HG02588 (cell line): Measurements from ENCODE around the gene BANP.
"Not testable (repeated sequence)": the region's sequence is repeated elsewhere in the genome, so short reads cannot be mapped to it uniquely, and the experiment has no call there.

Experiments
- ATAC-seq: cut with Tn5 transposase; IDR thresholded peaks from one replicate; pipeline ENCODE4 v1.9.1; 2021; ENCODE audit warnings: mild to moderate bottlenecking, moderate library complexity; ENCODE audit not compliant: unreplicated experiment

The BANP gene

GRCh38 chr16:88118376-88118775 is 167.1 kb downstream of the BANP start:
- ATAC-seq = no peak

GRCh38 chr16:88118852-88119741 is 167.9 kb downstream of the BANP start:
- not testable (repeated sequence) for ATAC-seq

DNA sequence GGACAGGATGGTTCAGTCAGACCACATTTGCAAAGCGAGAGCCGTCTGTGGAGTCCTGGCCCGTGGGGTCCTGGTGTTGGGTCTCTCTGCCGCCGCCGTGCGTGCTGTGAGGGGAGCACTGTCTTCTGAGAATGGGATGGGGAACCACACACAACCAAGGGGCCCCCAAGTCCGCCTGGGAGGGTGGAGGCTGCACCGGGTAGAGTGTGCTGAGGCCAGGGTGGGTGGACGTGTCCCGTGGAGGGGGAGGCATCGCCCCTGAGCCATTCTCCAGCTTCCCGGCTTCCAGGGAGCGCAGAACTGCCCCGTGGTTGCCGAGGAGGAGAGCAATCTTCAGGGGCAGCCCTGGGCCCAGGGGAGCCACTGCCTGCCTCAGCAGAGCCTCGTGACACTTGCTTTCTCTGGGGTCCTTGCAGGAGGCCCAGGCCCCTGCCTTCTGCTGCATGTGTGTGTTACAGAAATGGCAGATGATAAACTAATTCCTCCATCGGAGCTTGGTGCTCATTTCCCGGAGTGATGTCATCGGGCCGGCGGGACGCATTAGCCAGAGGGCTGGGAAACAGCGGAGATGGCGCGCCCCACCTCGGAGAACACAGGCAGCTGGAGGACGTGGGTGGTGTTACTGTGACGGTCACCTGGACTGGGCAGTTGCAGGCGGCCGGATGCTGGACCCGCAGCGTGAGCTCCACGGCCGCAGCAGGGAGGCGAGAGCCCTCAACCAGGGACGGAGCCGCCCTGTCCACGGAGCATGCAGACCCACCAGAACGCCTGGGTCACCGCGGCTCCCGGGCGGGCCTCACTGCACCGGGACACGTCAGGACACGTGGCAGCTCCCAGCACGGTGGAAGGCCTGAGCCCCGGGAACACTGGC is 168.9 kb downstream of the BANP start:
- not testable (repeated sequence) for ATAC-seq

- no peak for ATAC-seq
Observed at GRCh38 chr16:88120812-88121211, 169.6 kb downstream of the BANP start.

- not testable (repeated sequence) for ATAC-seq
Observed at GRCh38 chr16:88121391-88121790, 170.2 kb downstream of the BANP start.

DNA sequence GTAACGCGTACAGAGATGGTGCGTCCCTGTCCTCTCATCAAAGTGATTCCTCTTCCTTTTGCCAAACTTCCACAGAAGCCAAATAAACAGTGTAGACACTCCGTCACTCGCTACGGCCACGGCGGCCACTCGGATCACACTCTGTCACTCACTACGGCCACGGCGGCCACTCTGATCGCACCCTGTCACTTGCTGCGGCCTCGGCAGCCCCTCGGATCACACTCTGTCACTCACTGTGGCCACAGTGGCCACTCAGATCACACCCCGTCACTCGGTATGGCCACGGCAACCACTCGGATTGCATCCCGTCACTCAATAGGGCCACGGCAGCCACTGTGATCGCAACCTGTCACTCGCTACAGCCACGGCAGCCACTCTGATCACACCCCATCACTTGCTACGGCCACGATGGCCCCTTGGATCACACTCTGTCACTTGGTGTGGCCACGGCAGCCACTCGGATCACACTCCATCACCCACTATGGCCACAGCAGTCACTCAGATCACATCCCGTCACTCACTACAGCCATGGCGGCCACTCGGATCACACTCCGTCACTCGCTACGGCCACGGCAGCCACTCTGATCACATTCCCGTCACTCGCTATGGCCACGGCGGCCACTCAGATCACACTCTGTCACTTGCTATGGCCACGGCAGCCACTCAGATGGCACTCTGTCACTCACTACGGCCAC is 170.8 kb downstream of the BANP start:
- no peak for ATAC-seq
